ENCODE data around the gene GPR180.

GPR180 gene

DNA sequence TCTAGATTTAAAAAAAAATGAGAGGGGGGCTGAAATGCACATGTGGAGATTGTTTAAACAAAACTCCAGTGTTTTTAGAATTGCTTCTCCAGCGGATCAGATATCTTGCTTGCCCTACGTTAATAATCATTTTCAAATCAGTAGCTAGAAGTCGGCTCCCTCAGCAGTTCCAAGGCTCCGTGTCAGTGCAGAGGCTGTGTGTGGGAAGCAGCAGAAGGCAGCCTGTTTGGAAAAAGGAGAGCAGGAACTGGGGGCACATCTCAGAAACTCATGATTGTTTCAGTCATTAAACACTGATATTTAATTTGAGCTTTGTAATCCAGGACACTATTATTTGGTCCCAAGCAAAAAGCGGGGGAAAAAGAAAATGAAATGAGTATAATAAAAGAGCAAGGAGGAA lies 59.7 kb downstream of the GPR180 start:
- Histone ChIP-seq H3K36me3 (ENCODE audit: control insufficient read depth in 2 of 2, insufficient read depth in 2 of 2, low read length in 2 of 2) (no peaks in the 10 kb centered on the region), H3K9ac (ENCODE audit: low read depth in 1 of 2, low read length in 2 of 2) (no peak overlapping the region), H3K4me1 (ENCODE audit: control insufficient read depth in 2 of 2, insufficient read depth in 2 of 2, low read length in 2 of 2) (no peaks in the 10 kb centered on the region), H3K9me3 (ENCODE audit: control insufficient read depth in 2 of 2, low read length in 2 of 2) (no peaks in the 10 kb centered on the region), H3K27me3 (ENCODE audit: control insufficient read depth in 2 of 2, insufficient read depth in 2 of 2, low read length in 2 of 2) (peaks cover 11 to 16% of the 10 kb centered on the region in 2 donors), H3K4me3 (ENCODE audit: low read length in 2 of 2) (no peak overlapping the region), H3K27ac (ENCODE audit: low read depth in 2 of 2, low read length in 2 of 2) (no peak overlapping the region)

DNA sequence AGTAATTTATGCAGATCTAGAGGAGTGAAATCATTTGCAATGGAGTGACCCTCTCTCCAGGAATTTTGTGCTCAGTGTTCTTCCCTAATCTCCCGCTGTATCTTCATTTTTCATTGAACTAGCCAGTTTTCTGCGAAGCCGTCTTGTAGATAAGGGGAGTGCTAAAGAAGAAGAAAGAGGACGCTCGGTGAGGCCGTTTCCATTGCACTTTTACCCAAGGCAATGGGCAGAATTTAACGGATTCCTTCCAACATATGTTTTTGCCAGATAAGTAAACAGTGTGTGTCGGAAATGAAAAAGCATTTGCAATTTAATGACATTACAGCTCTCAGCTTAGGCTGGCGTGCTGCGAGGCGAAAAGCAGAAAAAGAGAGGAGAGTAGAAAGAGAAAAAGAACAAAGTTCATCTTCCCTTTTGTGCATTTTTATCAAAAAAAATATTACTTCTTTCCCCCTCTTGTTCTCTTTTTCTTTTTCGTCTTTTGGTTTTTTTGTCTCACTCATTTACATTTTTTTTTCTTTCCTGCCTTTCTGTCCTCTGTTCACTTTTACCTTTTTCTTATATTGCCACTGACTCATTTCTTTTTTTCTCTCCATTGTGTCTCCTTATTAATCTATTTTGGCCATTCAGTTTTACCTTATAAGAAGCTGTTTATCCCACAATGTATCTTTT lies 60.8 kb downstream of the GPR180 start:
- no peaks in the 10 kb centered on the region for H3K9me3 ChIP-seq (ENCODE audit: control insufficient read depth in 2 of 2, low read length in 2 of 2)

DNA sequence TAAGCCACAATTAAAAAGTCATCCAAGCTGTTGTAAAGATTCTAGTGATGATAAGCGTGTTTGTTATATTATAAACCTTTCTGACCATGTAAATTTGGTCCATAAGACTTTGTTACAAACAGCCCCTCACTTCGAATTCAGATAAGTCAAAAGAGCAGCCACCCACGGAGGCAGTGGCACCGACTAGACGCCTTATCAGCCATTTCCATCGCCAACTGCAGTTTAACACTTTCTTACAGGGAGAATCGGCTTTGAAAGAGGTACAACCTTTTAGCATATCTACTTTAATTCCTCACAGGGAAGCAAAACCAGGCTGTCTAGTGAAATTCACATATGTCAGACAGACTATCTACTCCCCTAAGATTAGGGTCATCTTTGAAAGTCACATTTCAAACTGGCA lies 63.2 kb downstream of the GPR180 start:
- Histone ChIP-seq H3K4me3 (ENCODE audit: low read length in 2 of 2) (no peak overlapping the region), H3K36me3 (ENCODE audit: control insufficient read depth in 2 of 2, insufficient read depth in 2 of 2, low read length in 2 of 2) (no peaks in the 10 kb centered on the region), H3K27ac (ENCODE audit: low read depth in 2 of 2, low read length in 2 of 2) (no peak overlapping the region), H3K9ac (ENCODE audit: low read depth in 1 of 2, low read length in 2 of 2) (no peak overlapping the region), H3K4me1 (ENCODE audit: control insufficient read depth in 2 of 2, insufficient read depth in 2 of 2, low read length in 2 of 2) (no peaks in the 10 kb centered on the region), H3K9me3 (ENCODE audit: control insufficient read depth in 2 of 2, low read length in 2 of 2) (no peaks in the 10 kb centered on the region), H3K27me3 (ENCODE audit: control insufficient read depth in 2 of 2, insufficient read depth in 2 of 2, low read length in 2 of 2) (peaks cover 11 to 16% of the 10 kb centered on the region in 2 donors)

More for the DNA sequence above, 60.8 kb downstream of the GPR180 start:
- no peak overlapping the region for H3K9ac ChIP-seq (ENCODE audit: low read depth in 1 of 2, low read length in 2 of 2)
- no peaks in the 10 kb centered on the region for H3K36me3 ChIP-seq (ENCODE audit: control insufficient read depth in 2 of 2, insufficient read depth in 2 of 2, low read length in 2 of 2)
- no peaks in the 10 kb centered on the region for H3K4me1 ChIP-seq (ENCODE audit: control insufficient read depth in 2 of 2, insufficient read depth in 2 of 2, low read length in 2 of 2)
- no peak overlapping the region for H3K4me3 ChIP-seq (ENCODE audit: low read length in 2 of 2)
- H3K27me3 ChIP-seq (ENCODE audit: control insufficient read depth in 2 of 2, insufficient read depth in 2 of 2, low read length in 2 of 2): peaks cover 11 to 16% of the 10 kb centered on the region in 2 donors
- no peak overlapping the region for H3K27ac ChIP-seq (ENCODE audit: low read depth in 2 of 2, low read length in 2 of 2)

DNA sequence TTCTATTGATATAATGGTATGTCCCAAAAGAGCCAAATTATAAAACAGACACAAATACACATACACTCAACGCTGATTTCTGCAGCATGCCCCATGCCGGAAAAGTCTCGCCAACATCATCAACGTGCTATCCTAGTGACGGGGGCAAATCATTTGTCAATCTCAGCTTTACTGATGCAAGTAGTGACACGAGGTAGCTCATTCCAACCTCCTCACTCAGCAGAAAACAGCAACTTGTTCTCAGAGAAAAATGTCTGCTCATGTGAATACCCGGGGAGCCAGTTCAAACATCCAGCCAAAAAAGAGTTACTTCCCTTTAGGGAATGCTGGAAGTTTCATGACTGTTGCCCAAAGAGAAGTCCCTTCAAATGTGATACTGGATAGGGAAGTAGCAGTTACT lies 64.4 kb downstream of the GPR180 start:
- Histone ChIP-seq H3K4me3 (ENCODE audit: low read length in 2 of 2) (no peak overlapping the region), H3K4me1 (ENCODE audit: control insufficient read depth in 2 of 2, insufficient read depth in 2 of 2, low read length in 2 of 2) (no peaks in the 10 kb centered on the region)

DNA sequence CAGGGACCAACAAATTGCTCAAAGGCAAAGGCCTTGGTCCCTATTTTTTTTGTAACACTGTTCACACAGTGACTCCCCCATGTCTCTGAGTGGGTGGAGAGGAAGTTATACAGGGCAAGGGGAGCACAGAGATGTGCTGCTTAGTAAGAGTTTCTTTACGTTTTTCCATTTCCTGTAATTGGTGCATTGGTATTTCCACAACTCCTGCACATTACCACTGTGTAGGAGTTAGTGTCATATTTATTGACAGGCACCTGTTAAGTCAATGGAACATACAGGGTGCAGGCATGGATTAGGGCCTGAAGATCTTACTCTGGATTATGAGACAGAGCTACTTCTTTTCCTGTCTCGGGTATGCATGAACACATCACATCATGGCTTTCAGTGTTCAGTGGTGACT lies 65.5 kb downstream of the GPR180 start:
- no peak overlapping the region for H3K9ac ChIP-seq (ENCODE audit: low read depth in 1 of 2, low read length in 2 of 2)
- H3K36me3 ChIP-seq (ENCODE audit: control insufficient read depth in 2 of 2, insufficient read depth in 2 of 2, low read length in 2 of 2): no peaks in the 10 kb centered on the region
- H3K9me3 ChIP-seq (ENCODE audit: control insufficient read depth in 2 of 2, low read length in 2 of 2): no peaks in the 10 kb centered on the region
- no peak overlapping the region for H3K4me3 ChIP-seq (ENCODE audit: low read length in 2 of 2)
- H3K27me3 ChIP-seq (ENCODE audit: control insufficient read depth in 2 of 2, insufficient read depth in 2 of 2, low read length in 2 of 2): peaks cover 8 to 14% of the 10 kb centered on the region in 2 donors
- H3K4me1 ChIP-seq (ENCODE audit: control insufficient read depth in 2 of 2, insufficient read depth in 2 of 2, low read length in 2 of 2): no peaks in the 10 kb centered on the region
- no peak overlapping the region for H3K27ac ChIP-seq (ENCODE audit: low read depth in 2 of 2, low read length in 2 of 2)

More for the DNA sequence above, 64.4 kb downstream of the GPR180 start:
- no peaks in the 10 kb centered on the region for H3K36me3 ChIP-seq (ENCODE audit: control insufficient read depth in 2 of 2, insufficient read depth in 2 of 2, low read length in 2 of 2)
- H3K9ac ChIP-seq (ENCODE audit: low read depth in 1 of 2, low read length in 2 of 2): no peak overlapping the region
- H3K27ac ChIP-seq (ENCODE audit: low read depth in 2 of 2, low read length in 2 of 2): no peak overlapping the region
- H3K27me3 ChIP-seq (ENCODE audit: control insufficient read depth in 2 of 2, insufficient read depth in 2 of 2, low read length in 2 of 2): peaks cover 11 to 16% of the 10 kb centered on the region in 2 donors
- H3K9me3 ChIP-seq (ENCODE audit: control insufficient read depth in 2 of 2, low read length in 2 of 2): no peaks in the 10 kb centered on the region

DNA sequence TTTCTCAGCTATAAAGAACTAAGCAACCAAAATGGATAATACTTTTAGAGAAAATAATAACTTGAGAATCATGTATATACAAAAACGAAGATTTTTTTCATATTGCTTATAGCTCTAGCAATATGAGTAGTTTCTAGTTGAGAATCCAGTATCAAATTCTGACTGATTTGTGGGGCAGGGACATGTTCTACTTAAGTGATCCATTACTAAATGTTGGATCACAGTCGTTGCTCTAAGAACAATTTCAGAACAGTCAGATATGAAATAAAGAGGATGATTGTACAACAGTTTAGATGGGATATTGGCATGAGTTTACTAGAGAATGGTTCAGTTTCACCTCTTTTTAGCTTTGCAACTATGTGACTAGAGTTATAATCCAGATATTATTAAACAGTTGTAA lies 70.7 kb downstream of the GPR180 start:
- Histone ChIP-seq H3K27me3 (ENCODE audit: control insufficient read depth in 2 of 2, insufficient read depth in 2 of 2, low read length in 2 of 2) (peaks cover 0 to 4% of the 10 kb centered on the region in 2 donors), H3K36me3 (ENCODE audit: control insufficient read depth in 2 of 2, insufficient read depth in 2 of 2, low read length in 2 of 2) (no peaks in the 10 kb centered on the region), H3K9ac (ENCODE audit: low read depth in 1 of 2, low read length in 2 of 2) (no peak overlapping the region), H3K9me3 (ENCODE audit: control insufficient read depth in 2 of 2, low read length in 2 of 2) (no peaks in the 10 kb centered on the region), H3K4me1 (ENCODE audit: control insufficient read depth in 2 of 2, insufficient read depth in 2 of 2, low read length in 2 of 2) (no peaks in the 10 kb centered on the region), H3K27ac (ENCODE audit: low read depth in 2 of 2, low read length in 2 of 2) (no peak overlapping the region), H3K4me3 (ENCODE audit: low read length in 2 of 2) (no peak overlapping the region)

DNA sequence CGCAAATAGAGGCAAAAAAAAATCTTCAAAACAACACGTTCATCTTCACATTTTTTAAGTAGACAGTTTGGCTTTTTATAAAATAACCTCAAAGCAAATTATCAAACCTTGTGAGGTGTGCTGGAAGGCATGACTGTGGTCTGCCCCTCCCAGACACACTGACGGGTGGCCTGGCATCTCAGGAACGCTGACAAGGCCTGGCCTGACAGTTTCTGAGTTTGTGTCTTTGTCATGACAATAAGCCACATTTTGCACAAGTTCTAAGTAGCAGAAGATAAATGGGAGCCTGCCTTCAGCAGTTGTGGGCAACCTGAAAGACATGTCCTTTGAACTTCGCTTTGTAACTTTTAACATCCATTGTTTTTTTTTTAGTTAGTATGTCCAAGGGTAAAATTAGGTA lies 72.2 kb downstream of the GPR180 start:
- H3K9ac ChIP-seq (ENCODE audit: low read depth in 1 of 2, low read length in 2 of 2): no peak overlapping the region
- H3K27me3 ChIP-seq (ENCODE audit: control insufficient read depth in 2 of 2, insufficient read depth in 2 of 2, low read length in 2 of 2): peaks cover 0 to 4% of the 10 kb centered on the region in 2 donors
- no peak overlapping the region for H3K4me3 ChIP-seq (ENCODE audit: low read length in 2 of 2)
- H3K27ac ChIP-seq (ENCODE audit: low read depth in 2 of 2, low read length in 2 of 2): no peak overlapping the region
- no peaks in the 10 kb centered on the region for H3K4me1 ChIP-seq (ENCODE audit: control insufficient read depth in 2 of 2, insufficient read depth in 2 of 2, low read length in 2 of 2)
- no peaks in the 10 kb centered on the region for H3K36me3 ChIP-seq (ENCODE audit: control insufficient read depth in 2 of 2, insufficient read depth in 2 of 2, low read length in 2 of 2)
- no peaks in the 10 kb centered on the region for H3K9me3 ChIP-seq (ENCODE audit: control insufficient read depth in 2 of 2, low read length in 2 of 2)

DNA sequence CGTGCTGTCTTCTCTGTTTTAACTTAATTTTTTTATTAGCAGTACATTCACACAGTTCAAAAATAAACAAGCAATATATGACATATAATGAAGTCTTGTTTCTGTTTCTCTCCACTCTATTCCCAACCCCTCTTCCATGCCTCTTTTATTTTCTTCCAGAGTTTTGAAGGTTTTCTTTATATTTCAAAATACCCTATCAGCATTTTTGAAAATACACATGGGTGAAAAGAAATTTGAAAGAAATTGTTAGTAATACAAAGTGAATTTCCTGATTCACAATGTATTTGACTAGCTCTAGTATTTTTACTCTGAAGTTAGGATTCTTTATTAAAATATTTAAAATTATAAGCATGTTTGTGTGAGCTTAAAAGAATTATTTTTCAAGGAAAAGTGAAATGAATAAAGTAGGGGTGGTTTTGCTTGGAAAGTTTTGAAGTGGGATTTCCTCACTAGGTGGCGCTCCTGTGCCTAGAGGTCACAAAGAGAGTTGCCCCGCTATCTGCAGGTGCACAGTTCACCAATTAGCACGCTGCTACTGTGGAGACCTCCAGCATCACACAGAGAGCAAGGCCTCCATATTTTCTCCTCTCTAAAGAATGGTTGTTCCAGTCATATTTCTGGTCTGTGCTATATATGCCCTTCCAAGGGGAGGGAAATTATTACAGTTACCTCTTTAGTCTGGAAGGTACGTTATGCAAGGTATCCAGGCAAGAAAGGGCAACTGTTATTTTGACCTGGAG lies 73.1 kb downstream of the GPR180 start:
- Histone ChIP-seq H3K27ac (ENCODE audit: low read depth in 2 of 2, low read length in 2 of 2) (no peak overlapping the region), H3K9ac (ENCODE audit: low read depth in 1 of 2, low read length in 2 of 2) (no peak overlapping the region), H3K4me3 (ENCODE audit: low read length in 2 of 2) (no peak overlapping the region), H3K36me3 (ENCODE audit: control insufficient read depth in 2 of 2, insufficient read depth in 2 of 2, low read length in 2 of 2) (no peaks in the 10 kb centered on the region), H3K9me3 (ENCODE audit: control insufficient read depth in 2 of 2, low read length in 2 of 2) (no peaks in the 10 kb centered on the region), H3K4me1 (ENCODE audit: control insufficient read depth in 2 of 2, insufficient read depth in 2 of 2, low read length in 2 of 2) (no peaks in the 10 kb centered on the region), H3K27me3 (ENCODE audit: control insufficient read depth in 2 of 2, insufficient read depth in 2 of 2, low read length in 2 of 2) (peaks cover 0 to 4% of the 10 kb centered on the region in 2 donors)

DNA sequence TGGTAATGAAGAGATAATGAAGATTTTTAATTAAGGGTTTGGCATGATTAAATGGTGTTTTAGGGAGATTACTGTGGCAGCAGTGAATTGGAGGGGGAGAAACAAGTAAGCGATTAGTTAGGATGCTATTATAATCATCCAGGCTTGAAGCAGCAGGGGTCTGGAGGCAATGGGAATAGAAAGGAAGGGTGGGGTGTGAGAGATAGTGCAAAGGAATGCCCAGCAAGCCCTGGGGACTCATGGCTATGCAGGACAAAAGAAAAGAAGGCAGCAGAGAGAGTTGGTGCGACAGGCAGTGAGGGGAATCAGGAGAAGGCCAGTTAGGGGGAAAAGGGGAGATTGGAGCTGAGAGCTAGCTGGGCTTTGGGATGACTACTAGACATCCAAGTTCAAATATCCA lies 76.1 kb downstream of the GPR180 start:
- Histone ChIP-seq H3K27ac (ENCODE audit: low read depth in 2 of 2, low read length in 2 of 2) (no peak overlapping the region), H3K9ac (ENCODE audit: low read depth in 1 of 2, low read length in 2 of 2) (no peak overlapping the region), H3K27me3 (ENCODE audit: control insufficient read depth in 2 of 2, insufficient read depth in 2 of 2, low read length in 2 of 2) (peaks cover 0 to 4% of the 10 kb centered on the region in 2 donors), H3K4me1 (ENCODE audit: control insufficient read depth in 2 of 2, insufficient read depth in 2 of 2, low read length in 2 of 2) (no peaks in the 10 kb centered on the region), H3K9me3 (ENCODE audit: control insufficient read depth in 2 of 2, low read length in 2 of 2) (no peaks in the 10 kb centered on the region), H3K36me3 (ENCODE audit: control insufficient read depth in 2 of 2, insufficient read depth in 2 of 2, low read length in 2 of 2) (no peaks in the 10 kb centered on the region), H3K4me3 (ENCODE audit: low read length in 2 of 2) (no peak overlapping the region)

DNA sequence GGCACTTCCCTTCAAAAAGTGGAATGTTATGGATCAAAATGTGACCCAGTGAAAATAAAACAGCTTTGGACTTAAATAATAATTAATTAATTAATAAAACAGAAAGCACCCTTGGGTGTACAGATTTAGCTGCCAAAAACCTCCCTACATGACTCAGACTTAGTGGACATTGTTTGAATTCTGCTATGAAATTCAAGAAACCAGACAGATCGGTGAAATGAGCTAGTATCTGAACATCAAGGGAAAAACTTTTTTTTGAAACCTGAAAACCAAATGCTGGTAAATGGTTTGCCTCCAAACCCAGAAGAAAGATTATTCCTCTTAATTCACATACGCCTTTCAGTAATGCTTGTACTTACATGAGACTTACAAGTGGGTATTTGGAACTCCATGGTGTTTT lies 77.2 kb downstream of the GPR180 start:
- H3K36me3 ChIP-seq (ENCODE audit: control insufficient read depth in 2 of 2, insufficient read depth in 2 of 2, low read length in 2 of 2): no peaks in the 10 kb centered on the region
- no peak overlapping the region for H3K9ac ChIP-seq (ENCODE audit: low read depth in 1 of 2, low read length in 2 of 2)
- H3K4me3 ChIP-seq (ENCODE audit: low read length in 2 of 2): no peak overlapping the region
- H3K27me3 ChIP-seq (ENCODE audit: control insufficient read depth in 2 of 2, insufficient read depth in 2 of 2, low read length in 2 of 2): peaks cover 0 to 4% of the 10 kb centered on the region in 2 donors
- no peaks in the 10 kb centered on the region for H3K9me3 ChIP-seq (ENCODE audit: control insufficient read depth in 2 of 2, low read length in 2 of 2)
- no peak overlapping the region for H3K27ac ChIP-seq (ENCODE audit: low read depth in 2 of 2, low read length in 2 of 2)
- no peaks in the 10 kb centered on the region for H3K4me1 ChIP-seq (ENCODE audit: control insufficient read depth in 2 of 2, insufficient read depth in 2 of 2, low read length in 2 of 2)

Measured in mucosa of rectum (tissue), 2 donors.